K562 (cell line): ENCODE data around the gene ZNF41.

Experiments
- COPS2 ChIP-seq: fragments of 450-650 bp; conservative IDR thresholded peaks from 2 replicates; pipeline ENCODE4 v1.6.1; 2016; ENCODE audit warnings: mild to moderate bottlenecking, moderate library complexity
- NRF1 ChIP-seq, 2 experiments: fragments of 450-650 bp; IDR thresholded peaks in 1 of 2; conservative IDR thresholded peaks in 1 of 2; 2 replicates each; pipeline ENCODE4 v1.6.1; 2014; ENCODE audit warnings: mild to moderate bottlenecking in 2 of 2
- PRDM10 ChIP-seq: fragments of 450-650 bp; IDR thresholded peaks from 2 replicates; pipeline ENCODE4 v1.6.1; 2018; ENCODE audit not compliant: partially characterized antibody
- RAD21 ChIP-seq, 2 experiments: fragments of 250-450 bp in 1 of 2; fragments of 450-650 bp in 1 of 2; sonication (Bioruptor Pico) in 1 of 2; formaldehyde crosslinking in 1 of 2; IDR thresholded peaks in 1 of 2; conservative IDR thresholded peaks in 1 of 2; 2 replicates each; pipeline versions ENCODE4 v1.4.0 to v1.8.0; 2020 to 2022; ENCODE audit warnings: mild to moderate bottlenecking in 2 of 2, moderate library complexity in 1 of 2
- RFX5 ChIP-seq: IDR thresholded peaks from 2 replicates; pipeline ENCODE4 v1.6.1; 2011; ENCODE audit warnings: low read depth, mild to moderate bottlenecking, improper control_type of control experiment, low read length
- SIN3A ChIP-seq, 2 experiments: fragments of 150-350 bp in 1 of 2; IDR thresholded peaks; 2 replicates each; pipeline ENCODE4 v1.6.1; 2011 to 2016; ENCODE audit warnings: borderline replicate concordance in 2 of 2, low read depth in 2 of 2, low read length in 2 of 2, mild to moderate bottlenecking in 2 of 2, moderate library complexity in 2 of 2; ENCODE audit not compliant: control insufficient read depth in 1 of 2
- TSC22D4 ChIP-seq: fragments of 450-650 bp; IDR thresholded peaks from 2 replicates; pipeline ENCODE4 v1.6.1; 2016; ENCODE audit warnings: missing genetic modification characterization, missing biosample characterization, control low read depth
- ZNF431 ChIP-seq: sonication (generic); formaldehyde crosslinking; IDR thresholded peaks from 2 replicates; pipeline ENCODE4 v1.8.0; 2022; ENCODE audit warnings: mild to moderate bottlenecking, missing genetic modification reagents
- ZNF589 ChIP-seq: fragments of 200-800 bp; sonication (Bioruptor generic); IDR thresholded peaks from 2 replicates; pipeline ENCODE4 v1.6.1; 2016; ENCODE audit warnings: low read depth, missing genetic modification characterization, missing compliant biosample characterization
- TF ChIP-seq, protein P1 (sequence below): fragments of 450-650 bp; IDR thresholded peaks from 2 replicates; pipeline ENCODE4 v1.6.1; 2018; ENCODE audit warnings: mild to moderate bottlenecking, low read depth; ENCODE audit not compliant: partially characterized antibody
- TF ChIP-seq, protein P2 (sequence below), 3 experiments: IDR thresholded peaks in 2 of 3; conservative IDR thresholded peaks in 1 of 3; 2 replicates each; pipeline ENCODE4 v1.5.1; 2011 to 2012; ENCODE audit warnings: low read length in 3 of 3, mild to moderate bottlenecking in 3 of 3, control low read depth in 2 of 3, improper control_type of control experiment in 1 of 3, inconsistent platforms in 1 of 3, low read depth in 1 of 3, mixed read lengths in 1 of 3, moderate library complexity in 1 of 3; ENCODE audit not compliant: insufficient read depth in 2 of 3

- TF ChIP-seq COPS2: no peak
- no peak for TF ChIP-seq TSC22D4
- TF ChIP-seq, protein P1, sequence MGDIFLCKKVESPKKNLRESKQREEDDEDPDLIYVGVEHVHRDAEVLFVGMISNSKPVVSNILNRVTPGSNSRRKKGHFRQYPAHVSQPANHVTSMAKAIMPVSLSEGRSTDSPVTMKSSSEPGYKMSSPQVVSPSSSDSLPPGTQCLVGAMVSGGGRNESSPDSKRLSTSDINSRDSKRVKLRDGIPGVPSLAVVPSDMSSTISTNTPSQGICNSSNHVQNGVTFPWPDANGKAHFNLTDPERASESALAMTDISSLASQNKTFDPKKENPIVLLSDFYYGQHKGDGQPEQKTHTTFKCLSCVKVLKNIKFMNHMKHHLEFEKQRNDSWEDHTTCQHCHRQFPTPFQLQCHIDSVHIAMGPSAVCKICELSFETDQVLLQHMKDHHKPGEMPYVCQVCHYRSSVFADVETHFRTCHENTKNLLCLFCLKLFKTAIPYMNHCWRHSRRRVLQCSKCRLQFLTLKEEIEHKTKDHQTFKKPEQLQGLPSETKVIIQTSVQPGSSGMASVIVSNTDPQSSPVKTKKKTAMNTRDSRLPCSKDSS: no peak
- TF ChIP-seq ZNF431 (CRISPR knock-in tag): no peak
- TF ChIP-seq SIN3A (IDR thresholded peaks at IDR 0.05; ENCODE audit: borderline replicate concordance in 2 of 2, control insufficient read depth in 1 of 2, low read depth in 2 of 2, low read length in 2 of 2): no peak
- TF ChIP-seq PRDM10: no peak
- TF ChIP-seq RFX5: no peak
- TF ChIP-seq, protein P2, sequence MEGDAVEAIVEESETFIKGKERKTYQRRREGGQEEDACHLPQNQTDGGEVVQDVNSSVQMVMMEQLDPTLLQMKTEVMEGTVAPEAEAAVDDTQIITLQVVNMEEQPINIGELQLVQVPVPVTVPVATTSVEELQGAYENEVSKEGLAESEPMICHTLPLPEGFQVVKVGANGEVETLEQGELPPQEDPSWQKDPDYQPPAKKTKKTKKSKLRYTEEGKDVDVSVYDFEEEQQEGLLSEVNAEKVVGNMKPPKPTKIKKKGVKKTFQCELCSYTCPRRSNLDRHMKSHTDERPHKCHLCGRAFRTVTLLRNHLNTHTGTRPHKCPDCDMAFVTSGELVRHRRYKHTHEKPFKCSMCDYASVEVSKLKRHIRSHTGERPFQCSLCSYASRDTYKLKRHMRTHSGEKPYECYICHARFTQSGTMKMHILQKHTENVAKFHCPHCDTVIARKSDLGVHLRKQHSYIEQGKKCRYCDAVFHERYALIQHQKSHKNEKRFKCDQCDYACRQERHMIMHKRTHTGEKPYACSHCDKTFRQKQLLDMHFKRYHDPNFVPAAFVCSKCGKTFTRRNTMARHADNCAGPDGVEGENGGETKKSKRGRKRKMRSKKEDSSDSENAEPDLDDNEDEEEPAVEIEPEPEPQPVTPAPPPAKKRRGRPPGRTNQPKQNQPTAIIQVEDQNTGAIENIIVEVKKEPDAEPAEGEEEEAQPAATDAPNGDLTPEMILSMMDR (IDR thresholded peaks at IDR 0.05 in 2 of 3, conservative IDR thresholded peaks at IDR 0.05 in 1 of 3; ENCODE audit: insufficient read depth in 2 of 3, low read depth in 1 of 3, low read length in 3 of 3): no peak
- TF ChIP-seq RAD21 (CRISPR knock-in tag; conservative IDR thresholded peaks at IDR 0.05 in 1 of 2, IDR thresholded peaks at IDR 0.05 in 1 of 2): no peak
- no peak for TF ChIP-seq ZNF589 (CRISPR knock-in tag)
- TF ChIP-seq NRF1 (conservative IDR thresholded peaks at IDR 0.05 in 1 of 2, IDR thresholded peaks at IDR 0.05 in 1 of 2): no peak
Observed at GRCh38 chrX:47413179-47413594, 69.8 kb downstream of the ZNF41 start.
